ENCODE measurements around the gene SPSB2. TPM values are rescaled to one million over a fixed set of nuclear protein-coding genes. Genes with fewer than 3 reads are reported as not detected.

SPSB2 gene
- total and polyA plus RNA-seq, 9 of the 15 experiments (the other 6 are each of a cell fraction or from before 2014, with no cell fraction given) = 0.10 to 10.6 (median 1.9) TPM

DNA sequence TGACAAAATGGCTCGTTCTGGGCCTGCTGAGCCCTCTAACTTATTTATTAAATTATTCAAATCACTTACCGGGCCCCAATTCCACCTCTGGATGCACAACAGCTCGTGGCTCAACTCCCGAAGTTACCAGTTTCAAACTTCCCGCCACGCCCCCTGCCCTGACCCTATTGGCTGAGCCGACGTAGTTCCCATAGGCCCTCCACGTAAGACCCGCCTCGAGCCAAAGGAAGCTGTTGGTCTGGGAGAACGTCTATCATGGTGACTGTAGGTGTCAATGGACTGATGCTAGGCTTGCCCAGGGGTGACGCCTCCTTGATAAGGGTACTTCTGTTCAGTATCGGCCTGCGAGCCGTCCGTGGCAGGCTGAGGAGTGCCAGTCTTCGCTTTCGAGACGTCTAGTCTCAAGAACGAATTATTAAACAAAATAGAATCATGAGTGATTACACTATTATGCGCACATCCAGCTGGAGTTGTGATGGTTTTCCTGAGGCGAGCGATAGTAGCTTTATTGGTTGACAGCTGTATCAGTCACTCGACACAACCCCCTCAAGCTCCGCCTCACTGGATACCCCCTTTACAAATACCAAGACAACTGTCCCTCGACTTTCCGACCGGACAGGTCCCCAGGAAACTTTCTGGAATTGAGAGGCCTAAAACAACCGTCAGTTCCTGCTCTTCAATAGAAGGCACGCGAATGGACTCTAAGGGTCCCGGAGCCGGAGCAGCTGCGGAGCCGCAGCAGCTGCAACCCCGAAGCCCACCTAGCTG lies 21.8 kb downstream of the SPSB2 start, which contains the start of gene CDCA3 (continued):
- no peak for TF ChIP-seq THRB (CRISPR knock-in tag; conservative IDR thresholded peaks at IDR 0.05)
- TF ChIP-seq GTF2E2 (tag; IDR thresholded peaks at IDR 0.05) = no peak
- TF ChIP-seq ARID1B (IDR thresholded peaks at IDR 0.05) = no peak
- TF ChIP-seq EZH2 (IDR thresholded peaks at IDR 0.05; ENCODE audit: borderline replicate concordance, low read depth, low read length) = no peak
- TF ChIP-seq ZNF764 (CRISPR knock-in tag; IDR thresholded peaks at IDR 0.05; ENCODE audit: low read depth) = no peak
- TF ChIP-seq HNRNPL (IDR thresholded peaks at IDR 0.05; ENCODE audit: low read depth, low read length) = no peak
- TF ChIP-seq GABPA (tag; conservative IDR thresholded peaks at IDR 0.05; ENCODE audit: low read depth) = no peak
- TF ChIP-seq TRIM24 (IDR thresholded peaks at IDR 0.05) = no peak
- no peak for TF ChIP-seq NFRKB (IDR thresholded peaks at IDR 0.05; ENCODE audit: low read depth)
- no peak for TF ChIP-seq PCBP1 (IDR thresholded peaks at IDR 0.05; ENCODE audit: low read depth, low read length, poor library complexity, severe bottlenecking)
- no peak for TF ChIP-seq TCFL5 (CRISPR knock-in tag; conservative IDR thresholded peaks at IDR 0.05)
- no peak for TF ChIP-seq NUFIP1 (IDR thresholded peaks at IDR 0.05; ENCODE audit: partially characterized antibody)
- TF ChIP-seq ERF (CRISPR knock-in tag; IDR thresholded peaks at IDR 0.05) = no peak
- TF ChIP-seq BHLHE40 (IDR thresholded peaks at IDR 0.05; ENCODE audit: low read length) = no peak
- TF ChIP-seq, protein P1, sequence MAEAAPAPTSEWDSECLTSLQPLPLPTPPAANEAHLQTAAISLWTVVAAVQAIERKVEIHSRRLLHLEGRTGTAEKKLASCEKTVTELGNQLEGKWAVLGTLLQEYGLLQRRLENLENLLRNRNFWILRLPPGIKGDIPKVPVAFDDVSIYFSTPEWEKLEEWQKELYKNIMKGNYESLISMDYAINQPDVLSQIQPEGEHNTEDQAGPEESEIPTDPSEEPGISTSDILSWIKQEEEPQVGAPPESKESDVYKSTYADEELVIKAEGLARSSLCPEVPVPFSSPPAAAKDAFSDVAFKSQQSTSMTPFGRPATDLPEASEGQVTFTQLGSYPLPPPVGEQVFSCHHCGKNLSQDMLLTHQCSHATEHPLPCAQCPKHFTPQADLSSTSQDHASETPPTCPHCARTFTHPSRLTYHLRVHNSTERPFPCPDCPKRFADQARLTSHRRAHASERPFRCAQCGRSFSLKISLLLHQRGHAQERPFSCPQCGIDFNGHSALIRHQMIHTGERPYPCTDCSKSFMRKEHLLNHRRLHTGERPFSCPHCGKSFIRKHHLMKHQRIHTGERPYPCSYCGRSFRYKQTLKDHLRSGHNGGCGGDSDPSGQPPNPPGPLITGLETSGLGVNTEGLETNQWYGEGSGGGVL (CRISPR knock-in tag; IDR thresholded peaks at IDR 0.05) = no peak
- TF ChIP-seq JUNB (CRISPR knock-in tag; conservative IDR thresholded peaks at IDR 0.05) = no peak
- TF ChIP-seq, protein P2, sequence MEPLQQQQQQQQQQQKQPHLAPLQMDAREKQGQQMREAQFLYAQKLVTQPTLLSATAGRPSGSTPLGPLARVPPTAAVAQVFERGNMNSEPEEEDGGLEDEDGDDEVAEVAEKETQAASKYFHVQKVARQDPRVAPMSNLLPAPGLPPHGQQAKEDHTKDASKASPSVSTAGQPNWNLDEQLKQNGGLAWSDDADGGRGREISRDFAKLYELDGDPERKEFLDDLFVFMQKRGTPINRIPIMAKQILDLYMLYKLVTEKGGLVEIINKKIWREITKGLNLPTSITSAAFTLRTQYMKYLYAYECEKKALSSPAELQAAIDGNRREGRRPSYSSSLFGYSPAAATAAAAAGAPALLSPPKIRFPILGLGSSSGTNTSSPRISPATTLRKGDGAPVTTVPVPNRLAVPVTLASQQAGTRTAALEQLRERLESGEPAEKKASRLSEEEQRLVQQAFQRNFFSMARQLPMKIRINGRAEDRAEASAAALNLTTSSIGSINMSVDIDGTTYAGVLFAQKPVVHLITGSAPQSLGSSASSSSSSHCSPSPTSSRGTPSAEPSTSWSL (CRISPR knock-in tag; IDR thresholded peaks at IDR 0.05; ENCODE audit: borderline replicate concordance) = no peak
- TF ChIP-seq, protein P3, sequence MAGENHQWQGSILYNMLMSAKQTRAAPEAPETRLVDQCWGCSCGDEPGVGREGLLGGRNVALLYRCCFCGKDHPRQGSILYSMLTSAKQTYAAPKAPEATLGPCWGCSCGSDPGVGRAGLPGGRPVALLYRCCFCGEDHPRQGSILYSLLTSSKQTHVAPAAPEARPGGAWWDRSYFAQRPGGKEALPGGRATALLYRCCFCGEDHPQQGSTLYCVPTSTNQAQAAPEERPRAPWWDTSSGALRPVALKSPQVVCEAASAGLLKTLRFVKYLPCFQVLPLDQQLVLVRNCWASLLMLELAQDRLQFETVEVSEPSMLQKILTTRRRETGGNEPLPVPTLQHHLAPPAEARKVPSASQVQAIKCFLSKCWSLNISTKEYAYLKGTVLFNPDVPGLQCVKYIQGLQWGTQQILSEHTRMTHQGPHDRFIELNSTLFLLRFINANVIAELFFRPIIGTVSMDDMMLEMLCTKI (IDR thresholded peaks at IDR 0.05; ENCODE audit: partially characterized antibody) = no peak
- TF ChIP-seq CHAMP1 (IDR thresholded peaks at IDR 0.05) = no peak

Data from K562 (cell line).